Cardiac muscle cell (in vitro differentiated cells and primary cell): Measurements from ENCODE around the gene ARL15. TPM values are rescaled to one million over a fixed set of nuclear protein-coding genes. Genes with fewer than 3 reads are reported as not detected.
"Not testable (repeated sequence)": the region's sequence is repeated elsewhere in the genome, so short reads cannot be mapped to it uniquely, and the experiment has no call there.

ENCODE experiments used
- DNase-seq, 2 donors: peaks; one replicate each; pipeline versions ENCODE4 v3.0.0 to v3.0.0-alpha.2; 2010 to 2017; ENCODE audit warnings: low read depth in 1 of 2, low spot score in 1 of 2
- H3K27ac ChIP-seq: fragments of 200-600 bp; sonication (generic); 2 replicates; pipeline ENCODE4 v1.5.1; 2016
- H3K27me3 ChIP-seq: fragments of 200-600 bp; sonication (generic); 2 replicates; pipeline ENCODE4 v1.6.0; 2016; ENCODE audit warnings: control low read depth
- H3K36me3 ChIP-seq: fragments of 200-600 bp; sonication (generic); 2 replicates; pipeline ENCODE4 v1.5.1; 2016; ENCODE audit warnings: control low read depth
- H3K4me1 ChIP-seq: fragments of 200-600 bp; sonication (generic); 2 replicates; pipeline ENCODE4 v1.8.1; 2017; ENCODE audit warnings: low read depth, mild to moderate bottlenecking, mixed run types
- H3K4me3 ChIP-seq: fragments of 200-600 bp; sonication (generic); 2 replicates; pipeline ENCODE4 v1.5.1; 2016; ENCODE audit warnings: mild to moderate bottlenecking
- H3K9me3 ChIP-seq: fragments of 200-600 bp; sonication (generic); 2 replicates; pipeline ENCODE4 v1.5.1; 2017; ENCODE audit warnings: low read depth, mild to moderate bottlenecking, control low read depth
- polyA plus RNA-seq: library from polyadenylated mRNA; unstranded; fragments of >200 nt; fragmentation: Nextera tagmentation; extraction: Ambion mirVana; gene quantifications from 2 replicates; pipeline ENCODE4 v1.2.1, GENCODE V29; 2016
- total RNA-seq: library from RNA; depleted of rRNA; stranded (reverse); fragments of >200 nt; gene quantifications from 2 replicates; pipeline ENCODE4 v1.2.3, GENCODE V29; 2016
- TF ChIP-seq, protein P1 (sequence below): IDR thresholded peaks from 2 replicates; pipeline ENCODE4 v1.5.1; 2012; ENCODE audit warnings: low read depth, mild to moderate bottlenecking, low read length

ARL15 gene
- total and polyA plus RNA-seq, 2 experiments from 2014 or later = 23.2 to 27.4 TPM

GRCh38 chr5:54073131-54073530 is 237.2 kb downstream of the ARL15 start:
- TF ChIP-seq, protein P1, sequence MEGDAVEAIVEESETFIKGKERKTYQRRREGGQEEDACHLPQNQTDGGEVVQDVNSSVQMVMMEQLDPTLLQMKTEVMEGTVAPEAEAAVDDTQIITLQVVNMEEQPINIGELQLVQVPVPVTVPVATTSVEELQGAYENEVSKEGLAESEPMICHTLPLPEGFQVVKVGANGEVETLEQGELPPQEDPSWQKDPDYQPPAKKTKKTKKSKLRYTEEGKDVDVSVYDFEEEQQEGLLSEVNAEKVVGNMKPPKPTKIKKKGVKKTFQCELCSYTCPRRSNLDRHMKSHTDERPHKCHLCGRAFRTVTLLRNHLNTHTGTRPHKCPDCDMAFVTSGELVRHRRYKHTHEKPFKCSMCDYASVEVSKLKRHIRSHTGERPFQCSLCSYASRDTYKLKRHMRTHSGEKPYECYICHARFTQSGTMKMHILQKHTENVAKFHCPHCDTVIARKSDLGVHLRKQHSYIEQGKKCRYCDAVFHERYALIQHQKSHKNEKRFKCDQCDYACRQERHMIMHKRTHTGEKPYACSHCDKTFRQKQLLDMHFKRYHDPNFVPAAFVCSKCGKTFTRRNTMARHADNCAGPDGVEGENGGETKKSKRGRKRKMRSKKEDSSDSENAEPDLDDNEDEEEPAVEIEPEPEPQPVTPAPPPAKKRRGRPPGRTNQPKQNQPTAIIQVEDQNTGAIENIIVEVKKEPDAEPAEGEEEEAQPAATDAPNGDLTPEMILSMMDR = no peak
- Histone ChIP-seq H3K27me3 (no peaks in the 10 kb centered on the region), H3K27ac (no peak overlapping the region), H3K9me3 (no peaks in the 10 kb centered on the region), H3K4me3 (no peak overlapping the region), H3K4me1 (peaks cover 8% of the 10 kb centered on the region), H3K36me3 (no peaks in the 10 kb centered on the region)
- no peak for DNase-seq

DNA sequence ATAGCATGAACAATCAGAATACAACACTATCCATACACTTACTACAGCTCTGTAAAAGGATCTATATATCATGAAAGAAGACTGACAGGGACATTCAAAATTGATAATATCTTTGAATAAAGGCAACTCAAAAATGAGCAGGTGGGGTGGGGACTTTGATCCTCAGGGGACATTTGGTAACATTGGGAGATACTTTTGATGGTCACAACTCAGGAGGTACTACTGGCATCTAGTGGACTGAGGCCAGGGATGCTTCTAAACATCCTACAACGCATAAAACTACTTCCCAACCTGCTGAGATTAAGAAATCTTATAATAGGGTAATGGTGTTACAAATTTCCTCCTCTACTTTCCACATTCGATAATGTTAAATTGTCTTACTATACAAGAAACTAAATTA is 243.9 kb downstream of the ARL15 start:
- H3K27me3 ChIP-seq = no peaks in the 10 kb centered on the region
- peaks cover 12% of the 10 kb centered on the region for H3K4me1 ChIP-seq
- TF ChIP-seq, protein P1 = no peak
- H3K9me3 ChIP-seq = no peaks in the 10 kb centered on the region
- no peaks in the 10 kb centered on the region for H3K36me3 ChIP-seq
- H3K27ac ChIP-seq = no peak overlapping the region
- no peak overlapping the region for H3K4me3 ChIP-seq
- DNase-seq = no peak

DNA sequence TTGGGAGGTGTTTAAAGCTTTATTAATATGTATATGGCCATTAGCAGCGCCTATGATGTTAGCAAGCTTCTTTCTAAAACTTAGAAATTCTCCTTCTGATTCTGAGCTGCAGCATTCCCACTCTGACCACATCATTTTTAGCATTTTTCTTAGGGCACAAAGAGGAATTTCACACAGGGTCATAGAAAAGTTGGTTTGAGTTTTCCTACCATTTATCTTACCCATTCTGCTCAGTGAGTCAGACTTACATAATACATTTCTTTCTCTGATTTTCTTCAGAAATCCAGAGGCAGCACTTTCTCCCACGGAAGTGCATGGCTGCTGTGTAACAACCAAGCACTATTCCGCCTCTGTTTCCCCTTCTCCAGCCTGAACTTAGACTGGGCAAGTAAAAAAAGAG is 246.6 kb downstream of the ARL15 start:
- Histone ChIP-seq H3K36me3 (no peaks in the 10 kb centered on the region), H3K4me3 (no peak overlapping the region), H3K27me3 (no peaks in the 10 kb centered on the region), H3K9me3 (no peaks in the 10 kb centered on the region), H3K4me1 (peaks cover 11% of the 10 kb centered on the region), H3K27ac (no peak overlapping the region)
- DNase-seq = peak in 1 of 2 donors; percentile 86
- TF ChIP-seq, protein P1 = no peak

GRCh38 chr5:54062958-54063357 is 247.4 kb downstream of the ARL15 start:
- H3K27me3 ChIP-seq = no peaks in the 10 kb centered on the region
- H3K27ac ChIP-seq = no peak overlapping the region
- peak in 1 of 2 donors; percentile 92 for DNase-seq
- H3K9me3 ChIP-seq = no peaks in the 10 kb centered on the region
- peaks cover 3% of the 10 kb centered on the region for H3K4me1 ChIP-seq
- no peak overlapping the region for H3K4me3 ChIP-seq
- TF ChIP-seq, protein P1 = no peak
- no peaks in the 10 kb centered on the region for H3K36me3 ChIP-seq

DNA sequence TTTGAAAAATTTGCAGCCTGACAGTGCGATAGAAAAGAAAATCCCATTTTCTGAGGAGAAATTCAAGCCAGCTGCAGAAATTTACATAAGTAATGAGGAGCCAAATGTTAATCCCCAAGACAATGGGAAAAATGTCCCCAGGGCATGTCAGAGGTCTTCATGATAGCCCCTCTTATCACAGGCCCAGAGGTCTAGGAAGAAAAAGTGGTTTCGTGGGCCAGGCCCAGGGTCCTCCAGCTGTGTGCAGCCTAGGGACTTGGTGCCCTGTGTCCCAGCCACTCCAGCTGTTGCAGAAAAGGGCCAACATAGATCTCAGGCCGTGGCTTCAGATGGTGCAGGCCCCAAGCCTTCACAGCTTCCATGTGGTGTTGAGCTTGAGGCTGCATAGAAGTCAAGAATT is 249.5 kb downstream of the ARL15 start:
- H3K4me3 ChIP-seq, H3K9me3 ChIP-seq, DNase-seq, H3K27ac ChIP-seq, H3K4me1 ChIP-seq, H3K36me3 ChIP-seq, H3K27me3 ChIP-seq: not testable (repeated sequence)

DNA sequence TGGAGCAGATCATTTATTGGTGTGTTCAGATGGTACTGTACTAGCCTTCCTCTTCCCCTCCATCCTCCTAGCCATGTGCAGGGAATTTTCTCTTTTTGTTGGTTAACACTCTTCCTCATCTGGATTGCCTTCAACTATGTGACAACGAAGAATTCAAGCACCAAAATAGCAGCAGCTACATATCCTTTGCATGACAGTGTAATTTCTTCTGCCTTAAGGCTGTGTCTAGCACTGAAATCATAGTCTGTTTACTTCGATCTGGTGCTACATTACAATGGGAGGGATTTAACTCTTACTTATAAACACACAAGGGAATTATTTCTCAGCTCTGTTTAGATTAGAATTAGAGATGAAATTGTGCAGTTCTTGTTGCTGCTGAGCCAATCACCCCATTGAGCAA is 260.4 kb downstream of the ARL15 start:
- TF ChIP-seq, protein P1 = no peak
- peaks cover 14% of the 10 kb centered on the region for H3K4me1 ChIP-seq
- H3K4me3 ChIP-seq = no peak overlapping the region
- peak in 1 of 2 donors; percentile 71 for DNase-seq
- H3K36me3 ChIP-seq = no peaks in the 10 kb centered on the region
- no peaks in the 10 kb centered on the region for H3K9me3 ChIP-seq
- peak overlapping the region; percentile 38 for H3K27ac ChIP-seq
- H3K27me3 ChIP-seq = no peaks in the 10 kb centered on the region
